Measurements from ENCODE around the gene ARVCF.
"Not testable (repeated sequence)": the region's sequence is repeated elsewhere in the genome, so short reads cannot be mapped to it uniquely, and the experiment has no call there.

DNA sequence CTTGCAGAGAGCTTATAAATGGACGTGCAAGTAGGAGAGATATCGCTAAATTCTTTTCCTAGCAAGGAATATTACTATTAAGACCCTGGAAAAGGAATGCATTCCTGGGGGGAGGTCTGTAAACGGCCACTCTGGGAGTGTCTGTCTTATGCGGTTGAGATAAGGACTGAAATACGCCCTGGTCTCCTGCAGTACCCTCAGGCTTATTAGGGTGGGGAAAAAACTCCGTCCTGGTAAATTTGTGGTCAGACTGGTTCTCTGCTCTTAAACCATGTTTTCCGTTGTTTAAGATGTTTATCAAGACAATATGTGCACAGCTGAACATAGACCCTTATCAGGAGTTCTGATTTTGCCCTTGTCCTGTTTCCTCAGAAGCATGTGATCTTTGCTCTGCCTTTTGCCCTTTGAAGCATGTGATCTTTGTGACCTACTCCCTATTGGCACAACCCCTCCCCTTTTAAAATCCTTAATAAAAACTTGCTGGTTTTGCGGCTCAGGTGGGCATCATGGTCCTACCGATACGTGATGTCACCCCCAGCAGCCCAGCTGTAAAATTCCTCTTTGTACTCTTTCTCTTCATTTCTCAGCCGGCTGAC, 81.4 kb downstream of the ARVCF start:
- TF ChIP-seq POLR2A (IDR thresholded peaks at IDR 0.05; ENCODE audit: low read depth, low read length); PAX5 (IDR thresholded peaks at IDR 0.05; ENCODE audit: insufficient read depth, low read length, severe bottlenecking); SPI1 (IDR thresholded peaks at IDR 0.05; ENCODE audit: low read depth, low read length); POLR2AphosphoS5 (IDR thresholded peaks at IDR 0.05; ENCODE audit: low read depth, low read length); TAF1 (IDR thresholded peaks at IDR 0.05; ENCODE audit: low read depth, low read length); POU2F2 (IDR thresholded peaks at IDR 0.05; ENCODE audit: low read depth, low read length): not testable (repeated sequence)
